Karpas-422 (cell line): ENCODE results near the gene TEX11. TPM values are rescaled to one million over a fixed set of nuclear protein-coding genes. Genes with fewer than 3 reads are reported as not detected.
"Not testable (repeated sequence)": the region's sequence is repeated elsewhere in the genome, so short reads cannot be mapped to it uniquely, and the experiment has no call there.

Experiments
- DNase-seq: peaks from one replicate; pipeline ENCODE4 v3.0.0-alpha.2; 2015
- H2AFZ ChIP-seq: fragments of 200-600 bp; sonication (generic); 2 replicates; pipeline ENCODE4 v1.6.1; 2014; ENCODE audit warnings: antibody characterized with exemption, low read length, mixed read lengths
- H3K27ac ChIP-seq: fragments of 200-600 bp; sonication (generic); 2 replicates; pipeline ENCODE4 v1.5.1; 2014; ENCODE audit warnings: mild to moderate bottlenecking, low read length, moderate library complexity
- H3K27me3 ChIP-seq: fragments of 200-600 bp; sonication (generic); 2 replicates; pipeline ENCODE4 v1.6.1; 2014; ENCODE audit warnings: low read length, mixed read lengths
- H3K36me3 ChIP-seq: fragments of 200-600 bp; sonication (generic); 2 replicates; pipeline ENCODE4 v1.6.1; 2014; ENCODE audit warnings: low read length, mixed read lengths; ENCODE audit not compliant: insufficient read depth
- H3K4me1 ChIP-seq: fragments of 200-600 bp; sonication (generic); 2 replicates; pipeline ENCODE4 v1.6.1; 2014; ENCODE audit warnings: mild to moderate bottlenecking, low read length, mixed read lengths
- H3K4me2 ChIP-seq: fragments of 200-600 bp; sonication (generic); 2 replicates; pipeline ENCODE4 v1.6.1; 2014; ENCODE audit warnings: low read length, low read depth, mild to moderate bottlenecking; ENCODE audit not compliant: poor library complexity, severe bottlenecking
- H3K4me3 ChIP-seq: fragments of 200-600 bp; sonication (generic); 2 replicates; pipeline ENCODE4 v1.5.1; 2014; ENCODE audit warnings: mild to moderate bottlenecking, antibody characterized with exemption, low read length, mixed read lengths
- H3K79me2 ChIP-seq: fragments of 200-600 bp; sonication (generic); 2 replicates; pipeline ENCODE4 v1.6.1; 2014; ENCODE audit warnings: mild to moderate bottlenecking, low read length, mixed read lengths
- H3K9ac ChIP-seq: fragments of 200-600 bp; sonication (generic); 2 replicates; pipeline ENCODE4 v1.6.0; 2014; ENCODE audit warnings: low read length
- H3K9me2 ChIP-seq: fragments of 200-600 bp; sonication (generic), shearing (Covaris generic); replicated peaks from 2 replicates; pipeline ENCODE4 v1.6.0; 2014; ENCODE audit warnings: mild to moderate bottlenecking, low read length, moderate library complexity; ENCODE audit not compliant: insufficient read depth
- H3K9me3 ChIP-seq: fragments of 300-700, 200-600 bp; sonication (generic); 2 replicates; pipeline ENCODE4 v1.6.1; 2014; ENCODE audit warnings: low read length, mixed read lengths
- H4K20me1 ChIP-seq: fragments of 200-600 bp; sonication (generic); 2 replicates; pipeline ENCODE4 v1.6.1; 2014; ENCODE audit warnings: mild to moderate bottlenecking, antibody characterized with exemption, low read length, low read depth; ENCODE audit not compliant: insufficient read depth
- total RNA-seq: library from RNA; depleted of rRNA; stranded (reverse); fragments of >200 nt; shearing (Covaris generic); gene quantifications from 2 replicates; pipeline ENCODE4 v1.2.3, GENCODE V29; 2014; ENCODE audit warnings: low replicate concordance

Gene TEX11
- total RNA-seq, 1 experiment from 2014 or later = not detected

GRCh38 chrX:70621743-70622142, 286.8 kb downstream of the TEX11 start:
- H3K36me3 ChIP-seq = no peaks in the 10 kb centered on the region
- no peaks in the 10 kb centered on the region for H3K27me3 ChIP-seq
- H3K9me2 ChIP-seq = no peaks in the 10 kb centered on the region
- H3K9me3 ChIP-seq = no peaks in the 10 kb centered on the region
- DNase-seq = no peak
- no peak overlapping the region for H2AFZ ChIP-seq
- no peaks in the 10 kb centered on the region for H3K4me1 ChIP-seq
- H3K27ac ChIP-seq = no peak overlapping the region
- no peak overlapping the region for H3K4me2 ChIP-seq
- no peaks in the 10 kb centered on the region for H4K20me1 ChIP-seq
- H3K79me2 ChIP-seq = no peaks in the 10 kb centered on the region
- no peak overlapping the region for H3K4me3 ChIP-seq
- H3K9ac ChIP-seq = no peak overlapping the region

DNA sequence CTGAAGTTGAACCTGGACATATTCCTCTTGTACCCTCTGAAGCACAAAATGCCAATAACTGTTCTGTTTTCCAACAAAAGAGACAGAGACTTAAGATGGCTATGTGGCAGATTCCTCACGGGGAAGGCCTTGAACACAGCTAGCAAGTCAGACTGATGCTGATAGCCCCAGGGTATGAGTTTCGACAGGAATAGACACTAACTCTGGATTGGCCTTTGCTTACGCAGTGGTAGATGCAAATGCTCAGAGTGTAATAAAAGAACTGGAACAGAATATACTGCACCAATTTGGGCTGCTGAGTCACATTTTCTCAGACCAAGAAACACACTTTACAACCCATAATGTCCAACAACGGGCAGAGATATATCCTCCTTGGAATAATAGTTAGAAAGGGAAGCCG, 290.0 kb downstream of the TEX11 start:
- Histone ChIP-seq H3K4me2 (no peak overlapping the region), H3K79me2 (no peaks in the 10 kb centered on the region), H3K4me3 (no peak overlapping the region), H2AFZ (no peak overlapping the region), H3K9me3 (no peaks in the 10 kb centered on the region), H3K36me3 (no peaks in the 10 kb centered on the region), H3K27ac (no peak overlapping the region), H3K4me1 (no peaks in the 10 kb centered on the region), H3K9me2 (no peaks in the 10 kb centered on the region), H4K20me1 (no peaks in the 10 kb centered on the region), H3K9ac (no peak overlapping the region), H3K27me3 (no peaks in the 10 kb centered on the region)
- DNase-seq = no peak

DNA sequence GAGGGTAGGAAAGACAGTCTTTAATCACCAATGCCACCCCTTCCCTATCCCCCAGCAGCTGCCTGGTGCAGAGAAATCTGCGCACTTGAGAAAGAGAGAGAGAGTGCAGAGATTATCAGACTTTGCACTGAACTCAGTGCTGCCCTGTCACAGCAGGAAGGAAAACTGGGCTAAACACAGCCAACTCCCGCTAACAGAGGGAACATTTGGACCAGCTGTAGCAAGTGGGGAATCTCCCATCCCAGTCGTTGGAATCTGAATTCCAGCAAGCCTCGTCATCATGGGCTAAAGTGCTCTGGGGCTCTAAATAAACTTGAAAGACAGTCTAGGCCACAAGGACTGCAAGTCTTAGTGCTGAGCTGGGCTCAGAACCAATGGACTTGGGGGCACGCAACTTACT, 295.2 kb downstream of the TEX11 start:
- no peak overlapping the region for H3K9ac ChIP-seq
- H3K9me2 ChIP-seq = no peaks in the 10 kb centered on the region
- H4K20me1 ChIP-seq = no peaks in the 10 kb centered on the region
- no peak overlapping the region for H2AFZ ChIP-seq
- no peak overlapping the region for H3K4me3 ChIP-seq
- no peak overlapping the region for H3K27ac ChIP-seq
- no peaks in the 10 kb centered on the region for H3K36me3 ChIP-seq
- no peaks in the 10 kb centered on the region for H3K79me2 ChIP-seq
- H3K4me1 ChIP-seq = no peaks in the 10 kb centered on the region
- no peaks in the 10 kb centered on the region for H3K27me3 ChIP-seq
- H3K9me3 ChIP-seq = no peaks in the 10 kb centered on the region
- H3K4me2 ChIP-seq = no peak overlapping the region
- DNase-seq = no peak

- Histone ChIP-seq H3K36me3 (no peaks in the 10 kb centered on the region), H3K4me1 (no peaks in the 10 kb centered on the region), H3K79me2 (no peaks in the 10 kb centered on the region), H3K4me3 (no peak overlapping the region), H3K4me2 (no peak overlapping the region), H3K9me3 (no peaks in the 10 kb centered on the region), H4K20me1 (no peaks in the 10 kb centered on the region), H3K9ac (no peak overlapping the region), H3K9me2 (no peaks in the 10 kb centered on the region), H2AFZ (no peak overlapping the region), H3K27me3 (no peaks in the 10 kb centered on the region), H3K27ac (no peak overlapping the region)
- no peak for DNase-seq
These were observed 303.2 kb downstream of the TEX11 start for GRCh38 chrX:70605352-70605751.

- no peaks in the 10 kb centered on the region for H3K9me2 ChIP-seq
- H3K4me1 ChIP-seq = no peaks in the 10 kb centered on the region
- no peak overlapping the region for H3K9ac ChIP-seq
- DNase-seq = no peak
- H3K4me2 ChIP-seq = no peak overlapping the region
- H3K9me3 ChIP-seq = peaks cover 7% of the 10 kb centered on the region; the same call in 1 of the 2 replicates
- no peak overlapping the region for H3K4me3 ChIP-seq
- H3K27ac ChIP-seq = no peak overlapping the region
- H3K27me3 ChIP-seq = no peaks in the 10 kb centered on the region
- no peaks in the 10 kb centered on the region for H3K36me3 ChIP-seq
- H3K79me2 ChIP-seq = no peaks in the 10 kb centered on the region
- no peaks in the 10 kb centered on the region for H4K20me1 ChIP-seq
- H2AFZ ChIP-seq = no peak overlapping the region
These were observed 316.4 kb downstream of the TEX11 start for GRCh38 chrX:70592091-70592490.

GRCh38 chrX:70587158-70587557, 321.4 kb downstream of the TEX11 start:
- H3K79me2 ChIP-seq, DNase-seq, H4K20me1 ChIP-seq, H3K4me3 ChIP-seq, H3K36me3 ChIP-seq, H2AFZ ChIP-seq, H3K9me2 ChIP-seq, H3K9ac ChIP-seq, H3K4me2 ChIP-seq, H3K27me3 ChIP-seq, H3K9me3 ChIP-seq, H3K27ac ChIP-seq, H3K4me1 ChIP-seq: not testable (repeated sequence)

DNA sequence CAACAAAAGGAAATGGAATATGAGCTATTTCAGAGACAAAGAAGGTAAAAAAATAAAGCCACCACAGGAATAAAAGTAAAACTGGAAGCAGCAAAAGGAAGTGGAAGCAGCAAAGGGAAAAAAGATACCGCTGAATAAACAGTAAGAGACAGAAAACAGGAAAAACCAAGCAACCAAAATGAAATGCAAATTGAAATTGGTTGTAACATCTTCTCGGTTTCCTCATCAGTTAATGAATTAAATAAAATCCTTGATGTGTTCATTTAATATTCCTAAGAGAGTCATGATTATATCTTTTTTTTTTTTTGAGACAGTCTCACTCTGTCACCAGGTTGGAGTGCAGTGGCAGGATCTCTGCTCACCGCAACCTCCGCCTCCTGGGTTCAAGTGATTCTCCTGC, 331.1 kb downstream of the TEX11 start:
- H2AFZ ChIP-seq = no peak overlapping the region
- no peak overlapping the region for H3K27ac ChIP-seq
- no peak overlapping the region for H3K4me3 ChIP-seq
- H3K9me3 ChIP-seq = peaks cover 8% of the 10 kb centered on the region
- H4K20me1 ChIP-seq = no peaks in the 10 kb centered on the region
- no peaks in the 10 kb centered on the region for H3K27me3 ChIP-seq
- no peaks in the 10 kb centered on the region for H3K79me2 ChIP-seq
- H3K36me3 ChIP-seq = no peaks in the 10 kb centered on the region
- no peak overlapping the region for H3K4me2 ChIP-seq
- H3K9me2 ChIP-seq = no peaks in the 10 kb centered on the region
- no peak overlapping the region for H3K9ac ChIP-seq
- H3K4me1 ChIP-seq = no peaks in the 10 kb centered on the region
- DNase-seq = no peak

GRCh38 chrX:70569922-70570576, 338.5 kb downstream of the TEX11 start:
- H3K4me2 ChIP-seq, H3K9me3 ChIP-seq, H3K4me1 ChIP-seq, H3K36me3 ChIP-seq, H3K4me3 ChIP-seq, DNase-seq, H3K9ac ChIP-seq, H3K27ac ChIP-seq, H3K79me2 ChIP-seq, H4K20me1 ChIP-seq, H2AFZ ChIP-seq, H3K9me2 ChIP-seq, H3K27me3 ChIP-seq: not testable (repeated sequence)

- Histone ChIP-seq H3K9ac (no peak overlapping the region), H3K27me3 (no peaks in the 10 kb centered on the region), H4K20me1 (no peaks in the 10 kb centered on the region), H2AFZ (no peak overlapping the region), H3K9me3 (peaks cover 4% of the 10 kb centered on the region; the same call in 1 of the 2 replicates), H3K4me2 (no peak overlapping the region), H3K4me1 (no peaks in the 10 kb centered on the region), H3K79me2 (no peaks in the 10 kb centered on the region), H3K9me2 (no peaks in the 10 kb centered on the region), H3K4me3 (no peak overlapping the region), H3K36me3 (no peaks in the 10 kb centered on the region), H3K27ac (no peak overlapping the region)
- DNase-seq = no peak
These were observed 353.6 kb downstream of the TEX11 start for GRCh38 chrX:70554948-70555347.
